H1 (cell line): ENCODE data around the gene RGS3. TPM values are rescaled to one million over a fixed set of nuclear protein-coding genes. Genes with fewer than 3 reads are reported as not detected.

Experiments
- ATF3 ChIP-seq: IDR thresholded peaks from 2 replicates; pipeline ENCODE4 v1.6.1; 2011; ENCODE audit warnings: low read depth, mild to moderate bottlenecking, low read length; ENCODE audit not compliant: insufficient read depth
- CEBPB ChIP-seq: IDR thresholded peaks from 2 replicates; pipeline ENCODE4 v1.6.1; 2012; ENCODE audit warnings: low read depth, low read length
- CREB1 ChIP-seq: IDR thresholded peaks from 2 replicates; pipeline ENCODE4 v1.6.1; 2012; ENCODE audit warnings: inconsistent platforms
- CTCF ChIP-seq, 3 experiments: IDR thresholded peaks; 1 replicate in 2 of 3; 2 replicates in 1 of 3; pipeline versions ENCODE4 v1.5.1 to v1.6.1; 2011; ENCODE audit warnings: low read length in 3 of 3, mild to moderate bottlenecking in 3 of 3, inconsistent platforms in 2 of 3, low read depth in 1 of 3, moderate library complexity in 1 of 3; ENCODE audit not compliant: insufficient read depth in 1 of 3; ENCODE audit errors: control extremely low read depth in 1 of 3
- E2F6 ChIP-seq: IDR thresholded peaks from 2 replicates; pipeline ENCODE4 v1.6.1; 2012; ENCODE audit warnings: inconsistent platforms
- EGR1 ChIP-seq: IDR thresholded peaks from 2 replicates; pipeline ENCODE4 v1.6.1; 2011; ENCODE audit warnings: low read depth, low read length, borderline replicate concordance
- polyA plus RNA-seq, 7 experiments: library from polyadenylated mRNA; depleted of rRNA in 3 of 7; stranded (reverse) in 5 of 7; unstranded in 2 of 7; fragments of >200 nt in 5 of 7; fragments of 200-250 nt in 2 of 7; gene quantifications; 1 replicate in 5 of 7; 2 replicates in 1 of 7; 4 replicates in 1 of 7; pipeline versions ENCODE4 v1.2.1 to v1.2.3, GENCODE V29; 2011 to 2013; ENCODE audit warnings: missing spikeins in 2 of 7, mixed read lengths in 2 of 7
- total RNA-seq: library from RNA; stranded (reverse); fragmentation: NEBNext Ultra II Directional; extraction: Animal tissue kit (Norgen Biotek cat#: 25700); gene quantifications from 2 replicates; pipeline ENCODE4 v1.2.1, GENCODE V29; 2021

The RGS3 gene
- total and polyA plus RNA-seq, 2 of the 8 experiments (the other 6 are each of a cell fraction or from before 2014, with no cell fraction given): 12.6 to 18.2 TPM

GRCh38 chr9:113613815-113614413 lies 150.4 kb downstream of the RGS3 start (continued):
- TF ChIP-seq ATF3: no peak
- no peak for TF ChIP-seq E2F6
- no peak for TF ChIP-seq CTCF (IDR thresholded peaks at IDR 0.05; ENCODE audit: control extremely low read depth in 1 of 3, insufficient read depth in 1 of 3, low read depth in 1 of 3, low read length in 3 of 3)
- no peak for TF ChIP-seq CREB1
- no peak for TF ChIP-seq EGR1
- no peak for TF ChIP-seq CEBPB
